ENCODE measurements around the gene LCN6.
"Not testable (repeated sequence)": the region's sequence is repeated elsewhere in the genome, so short reads cannot be mapped to it uniquely, and the experiment has no call there.

The LCN6 gene

DNA sequence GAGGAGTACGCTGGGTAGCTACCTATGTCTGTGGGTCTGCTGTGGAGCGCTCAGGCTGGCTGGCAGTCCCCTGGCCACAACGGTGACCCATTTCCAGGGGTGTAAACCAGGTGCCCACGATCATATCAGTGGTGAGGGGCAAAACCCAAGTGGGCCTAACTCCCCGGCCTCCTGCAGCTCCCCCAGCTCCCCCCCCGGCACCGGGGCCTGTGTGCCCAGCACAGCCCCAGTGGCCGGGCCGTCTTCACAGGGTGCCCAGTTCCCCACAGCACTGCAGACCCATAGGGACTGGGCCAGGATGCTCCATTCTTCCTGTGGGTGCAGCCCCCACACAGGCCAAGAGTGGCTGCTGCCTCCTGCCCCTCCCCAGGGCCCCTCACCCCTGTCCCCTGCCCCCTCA, 10.7 kb upstream of the LCN6 start:
- no peak for DNase-seq

- DNase-seq: no peak
Measured at GRCh38 chr9:136757751-136758140, 9.4 kb upstream of the LCN6 start.

GRCh38 chr9:136757328-136757727, 9.0 kb upstream of the LCN6 start:
- no peak for DNase-seq

- no peak for DNase-seq
Measured at GRCh38 chr9:136756836-136757235, 8.5 kb upstream of the LCN6 start.

DNA sequence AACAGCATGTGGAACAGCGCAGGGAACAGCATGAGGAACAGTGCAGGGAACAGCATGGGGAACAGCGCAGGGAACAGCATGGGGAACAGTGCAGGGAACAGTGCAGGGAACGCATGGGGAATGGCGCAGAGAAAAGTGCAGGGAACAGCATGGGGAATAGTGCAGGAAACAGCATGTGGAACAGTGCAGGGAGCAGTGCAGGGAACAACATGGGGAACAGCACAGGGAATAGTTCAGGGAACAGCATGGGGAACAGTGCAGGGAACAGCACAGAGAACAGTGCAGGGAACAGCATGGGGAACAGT, 7.8 kb upstream of the LCN6 start:
- DNase-seq: no peak

DNA sequence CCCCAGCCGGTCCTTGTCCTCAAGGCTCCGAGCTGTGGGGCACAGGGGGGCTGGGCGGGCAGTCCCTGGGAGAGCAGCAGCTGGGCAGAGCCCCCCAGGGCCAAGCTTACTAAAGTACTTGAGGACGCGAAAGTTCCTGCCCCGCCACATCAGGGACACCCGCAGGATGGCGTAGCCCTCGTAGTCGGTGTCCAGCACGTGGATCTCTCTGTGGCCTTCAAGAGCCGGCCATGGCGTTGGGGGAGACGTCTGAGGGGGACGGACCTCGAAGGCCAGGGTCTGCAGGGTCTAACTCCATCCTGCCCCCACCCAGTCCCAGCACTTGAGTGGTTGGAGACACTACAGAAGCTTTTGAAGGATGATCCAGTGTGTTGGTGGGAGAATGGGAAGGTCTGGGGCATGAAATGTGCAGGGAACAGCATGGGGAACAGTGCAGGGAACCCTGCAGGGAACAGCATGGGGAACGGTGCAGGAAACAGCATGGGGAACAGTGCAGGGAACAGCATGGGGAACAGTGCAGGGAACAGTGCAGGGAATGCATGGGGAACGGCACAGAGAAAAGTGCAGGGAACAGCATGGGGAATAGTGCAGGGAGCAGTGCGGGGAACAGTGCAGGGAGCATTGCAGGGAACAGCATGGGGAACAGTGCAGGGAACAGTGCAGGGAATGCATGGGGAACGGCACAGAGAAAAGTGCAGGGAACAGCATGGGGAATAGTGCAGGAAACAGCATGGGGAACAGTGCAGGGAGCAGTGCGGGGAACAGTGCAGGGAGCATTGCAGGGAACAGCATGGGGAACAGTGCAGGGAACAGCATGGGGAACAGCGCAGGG, 7.2 kb upstream of the LCN6 start:
- DNase-seq: not testable (repeated sequence)

DNA sequence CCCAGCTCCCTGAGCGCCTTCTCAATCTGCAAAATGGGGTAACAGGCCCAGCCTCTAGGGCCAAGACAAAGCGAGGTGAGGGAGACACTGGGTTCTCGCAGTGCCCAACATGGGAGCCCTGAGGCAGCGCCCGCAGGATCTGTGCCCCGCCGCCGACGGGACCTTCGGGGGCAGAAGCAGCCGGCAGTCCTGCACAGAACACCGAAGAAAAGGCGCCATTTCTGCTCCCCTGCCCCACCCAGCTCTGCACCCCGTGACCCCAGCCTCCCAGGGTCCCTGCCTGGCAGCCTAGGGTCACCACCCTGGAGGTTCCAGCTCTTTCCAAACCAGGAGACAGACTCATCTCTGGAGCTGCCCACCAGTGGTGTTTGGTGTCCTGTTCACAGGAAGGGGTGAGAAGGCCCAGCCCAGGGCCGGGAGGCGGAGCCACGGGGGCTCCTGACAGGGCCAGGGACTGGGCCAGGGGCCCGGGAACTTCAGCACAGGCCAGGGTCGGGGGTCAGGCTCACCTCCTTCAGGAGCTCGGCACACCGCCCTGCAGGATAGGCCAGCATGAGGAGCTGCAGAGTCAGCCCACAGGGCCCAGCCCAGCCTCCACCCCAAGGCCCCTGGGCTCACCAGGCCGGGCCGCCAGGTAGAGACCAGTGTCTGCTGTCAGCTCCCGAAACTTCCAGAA, 6.4 kb upstream of the LCN6 start:
- DNase-seq: no peak

GRCh38 chr9:136754059-136754572, 5.8 kb upstream of the LCN6 start:
- no peak for DNase-seq

DNA sequence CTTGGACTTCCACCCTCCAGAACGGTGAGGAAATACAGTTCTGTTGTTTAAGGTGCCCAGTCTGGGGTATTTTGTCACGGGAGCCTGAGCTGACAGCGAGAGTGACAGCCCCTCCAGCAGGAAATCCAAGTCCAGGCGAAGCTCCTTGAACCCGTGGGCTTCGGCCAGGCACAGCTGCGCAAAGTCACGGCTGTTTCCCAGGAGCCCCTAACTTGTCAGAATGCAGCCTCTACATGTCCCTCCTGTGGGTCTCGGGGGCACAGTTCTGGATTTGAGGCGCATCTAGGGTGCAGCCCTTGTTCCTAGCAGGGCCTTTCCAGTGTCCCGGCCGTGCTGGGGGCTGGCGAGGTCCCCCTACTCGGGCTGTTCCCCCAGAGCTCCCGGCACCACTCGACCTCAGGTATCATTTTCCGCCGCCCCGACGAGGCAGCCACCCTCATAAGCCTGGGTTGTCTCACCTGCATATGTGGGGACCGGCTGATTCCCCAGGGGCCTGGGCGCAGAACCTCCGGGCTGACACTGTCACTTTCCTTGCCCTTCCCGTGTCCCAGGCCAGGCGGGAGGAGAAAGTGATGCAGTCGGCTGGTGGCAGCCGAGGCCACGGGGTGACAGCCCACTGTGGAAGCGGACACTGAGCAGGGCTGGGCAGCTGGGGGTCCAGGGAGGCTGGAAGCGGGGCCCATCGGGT, 5.2 kb upstream of the LCN6 start:
- no peak for DNase-seq

GRCh38 chr9:136751814-136752213, 3.5 kb upstream of the LCN6 start:
- no peak for DNase-seq

- DNase-seq: no peak
Measured at GRCh38 chr9:136751244-136751643, 2.9 kb upstream of the LCN6 start.

- DNase-seq: no peak
Measured at GRCh38 chr9:136750526-136750925, 2.2 kb upstream of the LCN6 start.

- no peak for DNase-seq
Measured at GRCh38 chr9:136748666-136749611, 614 bp upstream of the LCN6 start.

DNA sequence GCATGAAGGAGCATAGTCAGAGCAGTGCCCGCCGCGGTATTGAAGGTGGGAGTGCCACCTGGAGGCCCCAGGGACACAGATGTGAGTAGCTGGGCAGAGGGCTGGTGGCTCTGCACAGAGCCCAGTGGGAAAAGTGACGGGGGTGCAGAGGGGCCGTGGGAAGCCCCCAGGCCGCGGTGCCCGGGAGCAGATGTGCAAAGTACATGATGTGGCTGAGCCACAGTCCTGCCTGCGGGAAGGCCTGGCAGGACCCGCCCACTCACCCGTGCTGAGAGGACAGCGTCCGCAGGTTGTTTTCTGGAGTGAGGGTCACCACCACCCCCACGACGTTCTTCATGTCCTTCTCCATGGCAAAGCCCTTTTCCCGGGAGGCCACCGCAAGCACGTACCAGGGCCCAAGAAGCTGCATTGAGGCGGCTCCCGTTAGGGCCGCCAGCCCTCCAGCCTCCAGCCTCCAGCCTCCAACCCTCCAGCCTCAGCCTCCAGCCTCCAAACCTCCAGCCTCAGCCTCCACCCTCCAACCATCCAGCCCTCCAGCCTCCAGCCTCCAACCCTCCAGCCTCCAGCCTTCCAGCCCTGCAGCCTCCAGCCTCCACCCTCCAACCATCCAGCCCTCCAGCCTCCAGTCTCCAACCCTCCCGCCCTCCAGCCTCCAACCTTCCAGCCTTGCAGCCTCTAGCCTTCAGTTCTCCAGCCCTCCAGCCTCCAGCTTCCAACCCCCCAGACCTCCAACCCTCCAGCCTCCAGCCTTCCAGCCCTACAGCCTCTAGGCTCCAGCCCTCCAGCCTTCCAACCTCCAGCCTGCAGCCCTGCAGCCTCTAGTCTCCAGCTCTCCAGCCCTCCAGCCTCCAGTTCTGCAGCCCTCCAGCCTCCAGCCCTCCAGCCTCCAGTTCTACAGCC, 914 bp downstream of the LCN6 start:
- DNase-seq: no peak

DNA sequence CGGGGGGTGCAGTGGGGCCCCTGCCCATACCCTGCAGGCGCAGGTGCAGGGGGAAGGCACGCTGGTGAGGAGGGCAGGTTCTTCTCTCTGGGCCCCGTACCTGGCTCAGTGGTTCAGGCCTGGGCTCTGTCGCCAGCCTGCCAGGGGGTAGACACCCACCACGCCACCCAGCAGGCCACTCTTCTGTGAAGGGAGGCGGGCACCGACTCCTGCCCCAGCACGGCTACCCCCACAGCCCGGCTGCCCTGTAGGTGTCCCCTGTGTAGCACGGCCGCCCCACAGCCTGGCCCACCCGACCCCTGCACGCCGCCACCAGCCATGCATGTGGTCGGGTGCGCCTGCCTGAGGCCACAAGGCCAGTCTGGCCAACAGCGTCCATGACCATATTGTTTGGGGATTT, 1.7 kb downstream of the LCN6 start:
- DNase-seq: no peak

GRCh38 chr9:136746155-136746490, 2.2 kb downstream of the LCN6 start:
- no peak for DNase-seq

GRCh38 chr9:136745389-136746154, 2.8 kb downstream of the LCN6 start:
- DNase-seq: no peak

DNA sequence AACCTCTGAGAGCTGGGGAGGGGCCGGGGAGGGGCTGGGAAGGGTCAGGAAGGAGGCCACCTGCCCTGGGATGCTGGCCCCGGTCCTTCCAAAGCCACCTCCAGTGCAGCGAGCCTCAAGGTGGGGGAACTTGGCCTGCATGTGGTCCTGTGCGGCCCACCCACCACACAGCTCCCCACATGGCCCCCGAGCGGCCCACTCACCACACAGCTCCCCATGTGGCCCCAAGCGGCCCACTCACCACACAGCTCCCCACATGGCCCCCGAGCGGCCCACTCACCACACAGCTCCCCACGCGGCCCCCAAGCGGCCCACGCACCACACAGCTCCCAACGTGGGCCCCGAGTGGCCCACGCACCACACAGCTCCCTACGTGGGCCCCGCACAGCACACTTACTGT, 3.6 kb downstream of the LCN6 start:
- no peak for DNase-seq

DNA sequence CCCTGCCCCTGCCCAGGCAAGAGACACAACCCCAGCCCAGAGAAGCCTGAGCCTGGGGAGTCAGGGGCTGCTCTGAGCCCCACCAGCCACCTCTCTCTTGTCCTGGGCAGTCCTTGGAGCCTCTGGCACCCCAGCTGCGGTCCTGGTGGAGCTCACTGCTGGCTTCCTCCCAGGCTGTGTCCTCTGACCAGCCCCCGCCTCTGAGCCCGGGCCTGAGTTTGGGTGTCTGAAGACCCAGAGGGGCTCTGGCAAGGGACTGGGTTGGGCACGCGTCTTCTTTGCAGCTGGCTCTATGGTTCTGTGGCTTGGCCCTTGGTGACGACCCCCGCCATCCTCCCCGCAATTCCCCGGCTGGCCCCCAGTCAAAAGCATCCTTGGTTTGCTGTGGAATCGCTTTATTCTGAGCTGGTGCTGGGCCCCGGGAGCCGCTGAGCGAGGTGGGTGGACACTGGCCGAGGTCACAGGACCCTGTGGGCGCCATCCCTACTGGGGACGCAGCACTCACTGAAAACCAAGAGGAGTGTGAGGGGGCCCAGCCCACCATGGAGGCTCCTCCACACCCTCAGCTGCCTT, 4.6 kb downstream of the LCN6 start:
- no peak for DNase-seq

DNA sequence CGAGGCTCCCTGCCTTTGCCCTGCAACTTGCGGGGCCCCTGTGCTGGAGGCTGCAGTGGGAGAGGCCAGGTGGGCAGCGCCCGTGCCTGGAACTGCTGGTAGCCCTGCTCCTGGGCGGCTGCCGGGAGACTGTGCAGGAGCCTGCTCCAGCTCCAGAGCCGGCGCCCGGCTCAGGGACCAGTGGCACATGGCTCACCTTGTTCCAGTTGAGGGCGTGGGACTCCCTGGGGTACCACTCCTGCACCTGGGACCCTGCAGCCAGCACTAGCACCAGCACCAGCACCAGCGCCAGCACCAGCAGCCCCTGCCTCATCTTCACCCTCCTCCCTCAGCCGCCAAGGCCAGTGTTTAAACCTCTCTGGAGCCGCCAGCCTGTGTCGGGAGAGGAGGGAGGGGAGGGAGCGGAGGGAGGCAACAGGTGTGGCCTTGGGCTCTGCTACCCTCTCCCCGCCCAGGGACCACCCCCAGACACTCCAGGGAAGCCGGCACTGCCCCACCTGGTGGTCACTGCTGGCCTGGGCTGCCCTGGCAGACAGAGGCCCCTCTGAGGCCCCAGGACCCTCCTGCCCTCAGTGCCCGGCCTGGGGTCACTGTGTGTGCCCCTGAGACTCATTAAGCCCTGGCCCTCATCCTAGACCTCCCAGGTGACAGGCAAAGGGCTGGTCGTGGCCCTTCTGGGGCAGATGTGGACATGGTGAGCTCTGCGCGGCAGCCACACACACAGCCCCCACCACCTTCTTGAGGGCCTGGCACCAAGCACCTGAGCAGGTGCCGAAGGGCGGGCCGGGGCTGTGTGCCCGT, 5.5 kb downstream of the LCN6 start, which contains the start of gene LCN10:
LCN10 (minus strand) TSS at position 350 of the 801 bp plus-strand sequence; CDS start at position 313, 37 bp downstream.
- no peak for DNase-seq
